ENCODE data around the gene PPID. TPM values are rescaled to one million over a fixed set of nuclear protein-coding genes. Genes with fewer than 3 reads are reported as not detected.

The PPID gene
- total and polyA plus RNA-seq, 9 of the 15 experiments (the other 6 are each of a cell fraction or from before 2014, with no cell fraction given), result 46.5 to 160 (median 98.6) TPM

- TF ChIP-seq BRD9 (IDR thresholded peaks at IDR 0.05; ENCODE audit: low read depth, partially characterized antibody) (peak; percentile 61), HNRNPH1 (optimal IDR thresholded peaks at IDR 0.05; ENCODE audit: low read depth, low read length) (no peak), SMAD1 (IDR thresholded peaks at IDR 0.05; ENCODE audit: low read depth, low read length, partially characterized antibody) (peak; percentile 65), TOE1 (IDR thresholded peaks at IDR 0.05; ENCODE audit: borderline replicate concordance) (peak; percentile 85), TOE1 (CRISPR knock-in tag; IDR thresholded peaks at IDR 0.05; ENCODE audit: borderline replicate concordance, low read depth) (no peak), PCBP1 (IDR thresholded peaks at IDR 0.05; ENCODE audit: low read depth, low read length, poor library complexity, severe bottlenecking) (peak; percentile 7), OTX1 (CRISPR knock-in tag; IDR thresholded peaks at IDR 0.05) (no peak), NCOA4 (IDR thresholded peaks at IDR 0.05; ENCODE audit: partially characterized antibody) (no peak), MAFG (tag; conservative IDR thresholded peaks at IDR 0.05) (no peak), HDAC1 (IDR thresholded peaks at IDR 0.05) (peak in 1 of 2 experiments; percentile 70; a peak in 2 of 4 replicates), ZNF134 (CRISPR knock-in tag; conservative IDR thresholded peaks at IDR 0.05) (no peak), GTF2F1 (IDR thresholded peaks at IDR 0.05; ENCODE audit: low read depth, low read length) (no peak), ARNT (IDR thresholded peaks at IDR 0.05) (no peak), TRIM28 (IDR thresholded peaks at IDR 0.05) (0 out of 2 replicates have a peak, but pooled peaks have one; percentile 20), TFE3 (CRISPR knock-in tag; IDR thresholded peaks at IDR 0.05) (no peak), CBX8 (IDR thresholded peaks at IDR 0.05; ENCODE audit: borderline replicate concordance, extremely low read depth, low read depth, low read length, poor library complexity, severe bottlenecking) (no peak), HNRNPL (IDR thresholded peaks at IDR 0.05; ENCODE audit: low read depth, low read length) (no peak), YY1 (IDR thresholded peaks at IDR 0.05; ENCODE audit: borderline replicate concordance in 1 of 3, control insufficient read depth in 1 of 3, extremely low read depth in 1 of 3, insufficient read depth in 3 of 3, insufficient read length in 1 of 3, insufficient replicate concordance in 2 of 3, low read depth in 1 of 3, low read length in 2 of 3) (peak in 2 of 3 experiments; percentile 78 to 87), ZNF263 (CRISPR knock-in tag; IDR thresholded peaks at IDR 0.05; ENCODE audit: borderline replicate concordance) (no peak), RCOR1 (IDR thresholded peaks at IDR 0.05; ENCODE audit: borderline replicate concordance in 1 of 2, low read depth in 2 of 2, low read length in 2 of 2) (peak; percentile 50 to 73; a peak in 3 of 4 replicates), NELFE (IDR thresholded peaks at IDR 0.05; ENCODE audit: insufficient read depth, insufficient read length) (no peak), HOXB6 (CRISPR knock-in tag; IDR thresholded peaks at IDR 0.05; ENCODE audit: borderline replicate concordance) (no peak), SNIP1 (IDR thresholded peaks at IDR 0.05; ENCODE audit: low read depth) (no peak), MAFK (IDR thresholded peaks at IDR 0.05; ENCODE audit: low read length) (no peak), ZBTB2 (IDR thresholded peaks at IDR 0.05) (peak; percentile 96), JUNB (CRISPR knock-in tag; conservative IDR thresholded peaks at IDR 0.05) (0 out of 2 replicates have a peak, but pooled peaks have one; percentile 43)
Observed at GRCh38 chr4:158671915-158672806, 51.0 kb downstream of the PPID start, which contains the start of gene ETFDH (continued).
